Spleen (tissue), 11 donors: ENCODE data around the gene SLC37A2. TPM values are rescaled to one million over a fixed set of nuclear protein-coding genes. Genes with fewer than 3 reads are reported as not detected.
A peak's percentile ranks its signal among the peaks of the same experiment; 100 is the strongest.

Source experiments
- DNase-seq: peaks from one replicate; pipeline ENCODE4 v3.0.0-alpha.2; 2020
- H3K27ac ChIP-seq, 8 donors: fragments of 200-600 bp; sonication (generic) in 7 of 8; 1 replicate in 4 of 8; 2 replicates in 4 of 8; pipeline versions ENCODE4 v1.5.0 to v1.8.0; 2016 to 2021; ENCODE audit warnings: inconsistent platforms in 4 of 8, mild to moderate bottlenecking in 4 of 8, moderate library complexity in 1 of 8
- H3K27me3 ChIP-seq, 7 donors: fragments of 200-600 bp; sonication (generic) in 6 of 7; replicated peaks in 1 of 7; 1 replicate in 4 of 7; 2 replicates in 3 of 7; pipeline versions ENCODE4 v1.5.0 to v1.8.0; 2016 to 2021; ENCODE audit warnings: inconsistent platforms in 3 of 7, mild to moderate bottlenecking in 1 of 7
- H3K36me3 ChIP-seq, 6 donors: fragments of 200-600 bp; sonication (generic) in 5 of 6; 1 replicate in 4 of 6; 2 replicates in 2 of 6; pipeline versions ENCODE4 v1.5.0 to v1.8.0; 2016 to 2021; ENCODE audit warnings: inconsistent platforms in 2 of 6
- H3K4me1 ChIP-seq, 6 donors: fragments of 200-600 bp; sonication (generic) in 5 of 6; 1 replicate in 3 of 6; 2 replicates in 3 of 6; pipeline versions ENCODE4 v1.5.0 to v1.8.0; 2016 to 2021; ENCODE audit warnings: inconsistent platforms in 3 of 6
- H3K4me3 ChIP-seq, 8 donors: fragments of 200-600 bp; sonication (generic) in 7 of 8; 1 replicate in 4 of 8; 2 replicates in 4 of 8; pipeline versions ENCODE4 v1.5.0 to v1.8.0; 2016 to 2021; ENCODE audit warnings: inconsistent platforms in 4 of 8, mild to moderate bottlenecking in 4 of 8, moderate library complexity in 2 of 8
- H3K9me3 ChIP-seq, 8 donors: fragments of 200-600 bp; sonication (generic) in 7 of 8; 1 replicate in 4 of 8; 2 replicates in 4 of 8; pipeline versions ENCODE4 v1.5.0 to v1.8.0; 2016 to 2021; ENCODE audit warnings: inconsistent platforms in 4 of 8
- POLR2A ChIP-seq, 3 donors: fragments of 450-650 bp; IDR thresholded peaks; one replicate each; pipeline ENCODE4 v1.5.1; 2017; ENCODE audit warnings: antibody characterized with exemption in 3 of 3, mild to moderate bottlenecking in 1 of 3
- POLR2AphosphoS5 ChIP-seq, 3 donors: sonication (generic); formaldehyde crosslinking; IDR thresholded peaks; one replicate each; pipeline ENCODE4 v1.5.1; 2017; ENCODE audit warnings: antibody characterized with exemption in 3 of 3
- WGBS, 5 donors: extraction: QIAGEN DNeasy Blood & Tissue Kit in 3 of 5; methylation state at CpG; one replicate each; pipeline versions ENCODE4 v1.1.5 to v1.1.7; 2013 to 2018; 5-methylcytosine and 5-hydroxymethylcytosine counted together
- intact Hi-C: fragments of 100-400 bp; cut with DNase I; formaldehyde crosslinking; loops from one replicate; pipeline ENCODE4 v1.15.0; 2023; ENCODE audit warnings: low total_unique reads
- polyA plus RNA-seq, 3 donors: library from polyadenylated mRNA; stranded (reverse); fragments of 200-250 nt; gene quantifications; one replicate each; pipeline ENCODE4 v1.2.1, GENCODE V29; 2013
- total RNA-seq, 7 donors: library from RNA; depleted of rRNA in 3 of 7; stranded (reverse); fragments of >200 nt in 3 of 7; fragmentation: NEBNext Ultra II Directional in 4 of 7; extraction: Animal tissue kit (Norgen Biotek cat#: 25700) in 4 of 7; gene quantifications; one replicate each; pipeline versions ENCODE4 v1.1.0 to v1.2.1, GENCODE V29; 2016 to 2021
- TF ChIP-seq, protein P1 (sequence below), 11 experiments: fragments of 200-600 bp in 7 of 11; fragments of 450-650 bp in 4 of 11; sonication (generic) in 4 of 11; IDR thresholded peaks in 8 of 11; conservative IDR thresholded peaks in 3 of 11; 1 replicate in 7 of 11; 2 replicates in 4 of 11; pipeline versions ENCODE4 v1.4.0 to v1.8.0; 2016 to 2021; ENCODE audit warnings: antibody characterized with exemption in 11 of 11, inconsistent platforms in 4 of 11, mild to moderate bottlenecking in 1 of 11
- donor health status: healthy with polysubstance abuse.
- donor health status: DM: no; HTN: no; CAD: no; lungs with moderate emphysema.
- donor health status: DM: no; HTN: no; CAD: no.
- donor health status: Bipolar disorder and iron deficiency.
- donor health status: healthy.
- donor health status: DM: no; HTN: no; CAD: no.
- donor health status: DM: yes; HTN: yes; CAD: no.

The SLC37A2 gene
- total and polyA plus RNA-seq, 10 donors = 3.5 to 85.7 (median 48.2) TPM

- WGBS, 5 donors = 89 to 96% (median 91%) methylated on average over 7 of the region's 7 CpGs
- Histone ChIP-seq H3K27me3 (no peaks in the 10 kb centered on the region), H3K36me3 (peaks cover 0 to 24% (median 0%) of the 10 kb centered on the region in 6 donors), H3K4me3 (no peak overlapping the region), H3K9me3 (no peaks in the 10 kb centered on the region), H3K27ac (peak overlapping the region in 3 of 8 donors; percentile 56 to 64 (median 61)), H3K4me1 (peaks cover 17 to 73% (median 53%) of the 10 kb centered on the region in 6 donors)
- TF ChIP-seq POLR2A (IDR thresholded peaks at IDR 0.05) (no peak), POLR2AphosphoS5 (IDR thresholded peaks at IDR 0.05) (no peak)
- TF ChIP-seq, protein P1, sequence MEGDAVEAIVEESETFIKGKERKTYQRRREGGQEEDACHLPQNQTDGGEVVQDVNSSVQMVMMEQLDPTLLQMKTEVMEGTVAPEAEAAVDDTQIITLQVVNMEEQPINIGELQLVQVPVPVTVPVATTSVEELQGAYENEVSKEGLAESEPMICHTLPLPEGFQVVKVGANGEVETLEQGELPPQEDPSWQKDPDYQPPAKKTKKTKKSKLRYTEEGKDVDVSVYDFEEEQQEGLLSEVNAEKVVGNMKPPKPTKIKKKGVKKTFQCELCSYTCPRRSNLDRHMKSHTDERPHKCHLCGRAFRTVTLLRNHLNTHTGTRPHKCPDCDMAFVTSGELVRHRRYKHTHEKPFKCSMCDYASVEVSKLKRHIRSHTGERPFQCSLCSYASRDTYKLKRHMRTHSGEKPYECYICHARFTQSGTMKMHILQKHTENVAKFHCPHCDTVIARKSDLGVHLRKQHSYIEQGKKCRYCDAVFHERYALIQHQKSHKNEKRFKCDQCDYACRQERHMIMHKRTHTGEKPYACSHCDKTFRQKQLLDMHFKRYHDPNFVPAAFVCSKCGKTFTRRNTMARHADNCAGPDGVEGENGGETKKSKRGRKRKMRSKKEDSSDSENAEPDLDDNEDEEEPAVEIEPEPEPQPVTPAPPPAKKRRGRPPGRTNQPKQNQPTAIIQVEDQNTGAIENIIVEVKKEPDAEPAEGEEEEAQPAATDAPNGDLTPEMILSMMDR (IDR thresholded peaks at IDR 0.05 in 8 of 11, conservative IDR thresholded peaks at IDR 0.05 in 3 of 11) = no peak
- intact Hi-C loops = no loop called here
- DNase-seq = no peak
Observed at GRCh38 chr11:125075242-125075625, 12.1 kb downstream of the SLC37A2 start.

GRCh38 chr11:125075900-125076317, 12.8 kb downstream of the SLC37A2 start:
- H3K27ac ChIP-seq = peak overlapping the region in 5 of 8 donors; percentile 49 to 65 (median 61)

DNA sequence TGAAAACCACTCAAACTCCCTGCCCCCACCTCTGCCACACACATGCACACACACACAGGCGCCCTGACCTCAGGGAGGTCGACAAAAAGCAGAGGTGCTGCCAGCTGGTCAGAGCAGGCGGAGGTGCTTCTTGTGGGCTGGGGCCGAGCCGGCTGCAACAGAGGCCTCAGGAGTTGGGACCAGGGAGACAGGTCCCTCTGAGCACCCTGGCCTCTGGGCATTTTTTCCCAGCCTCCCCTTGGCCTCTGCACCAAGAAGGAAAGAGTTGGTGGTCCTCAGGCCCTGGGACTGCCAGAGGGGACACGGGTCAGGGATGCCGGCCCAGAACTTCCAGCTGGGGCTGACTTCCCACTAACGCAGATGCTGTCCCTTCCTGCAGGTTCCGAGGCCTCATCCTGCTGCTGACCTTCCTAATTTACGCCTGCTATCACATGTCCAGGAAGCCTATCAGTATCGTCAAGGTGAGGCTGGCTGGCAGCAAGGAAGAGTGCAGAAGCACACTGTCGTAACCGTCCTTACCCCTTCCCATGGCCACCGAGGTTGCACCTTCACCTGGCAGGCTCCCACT, 13.4 kb downstream of the SLC37A2 start:
- TF ChIP-seq, protein P1 (IDR thresholded peaks at IDR 0.05 in 8 of 11, conservative IDR thresholded peaks at IDR 0.05 in 3 of 11) = no peak
- peak; percentile 34 to 72 (median 67) for TF ChIP-seq POLR2AphosphoS5 (IDR thresholded peaks at IDR 0.05)
- H3K9me3 ChIP-seq = no peaks in the 10 kb centered on the region
- no peak overlapping the region for H3K4me3 ChIP-seq
- peaks cover 0 to 36% (median 0%) of the 10 kb centered on the region in 6 donors for H3K36me3 ChIP-seq
- peaks cover 11 to 60% (median 40%) of the 10 kb centered on the region in 6 donors for H3K4me1 ChIP-seq
- intact Hi-C loops = no loop called here
- DNase-seq = no peak
- H3K27ac ChIP-seq = peak overlapping the region in 5 of 8 donors; percentile 49 to 65 (median 61)
- 55 to 84% (median 72%) methylated on average over 11 to 14 of the region's 14 CpGs for WGBS, 5 donors
- H3K27me3 ChIP-seq = no peaks in the 10 kb centered on the region

More at GRCh38 chr11:125075900-125076317, 12.8 kb downstream of the SLC37A2 start:
- H3K4me1 ChIP-seq = peaks cover 16 to 66% (median 46%) of the 10 kb centered on the region in 6 donors
- WGBS, 5 donors = 76 to 85% (median 82%) methylated on average over 11 of the region's 11 CpGs
- H3K9me3 ChIP-seq = no peaks in the 10 kb centered on the region
- no peaks in the 10 kb centered on the region for H3K27me3 ChIP-seq
- no peak overlapping the region for H3K4me3 ChIP-seq
- DNase-seq = no peak
- intact Hi-C loops = no loop called here
- TF ChIP-seq POLR2A (IDR thresholded peaks at IDR 0.05) = no peak
- TF ChIP-seq, protein P1 (IDR thresholded peaks at IDR 0.05 in 8 of 11, conservative IDR thresholded peaks at IDR 0.05 in 3 of 11) = no peak
- H3K36me3 ChIP-seq = peaks cover 0 to 31% (median 0%) of the 10 kb centered on the region in 6 donors

- TF ChIP-seq, protein P1 (IDR thresholded peaks at IDR 0.05 in 8 of 11, conservative IDR thresholded peaks at IDR 0.05 in 3 of 11) = no peak
- TF ChIP-seq POLR2A (IDR thresholded peaks at IDR 0.05) (no peak), POLR2AphosphoS5 (IDR thresholded peaks at IDR 0.05) (no peak)
- 90 to 97% (median 96%) methylated on average over 11 of the region's 11 CpGs for WGBS, 5 donors
- DNase-seq = no peak
- Histone ChIP-seq H3K27ac (no peak overlapping the region), H3K4me1 (peaks cover 5 to 53% (median 25%) of the 10 kb centered on the region in 6 donors), H3K36me3 (peaks cover 0 to 52% (median 0%) of the 10 kb centered on the region in 6 donors), H3K27me3 (no peaks in the 10 kb centered on the region), H3K9me3 (no peaks in the 10 kb centered on the region), H3K4me3 (no peak overlapping the region)
- intact Hi-C loops = no loop called here
Observed at GRCh38 chr11:125078016-125078415, 14.9 kb downstream of the SLC37A2 start.
